ENCODE data around the gene DNLZ. TPM values are rescaled to one million over a fixed set of nuclear protein-coding genes. Genes with fewer than 3 reads are reported as not detected.
A peak's percentile ranks its signal among the peaks of the same experiment; 100 is the strongest.
"Not testable (repeated sequence)": the region's sequence is repeated elsewhere in the genome, so short reads cannot be mapped to it uniquely, and the experiment has no call there.

Gene DNLZ
- total and polyA plus RNA-seq, 9 of the 15 experiments (the other 6 are each of a cell fraction or from before 2014, with no cell fraction given): 0.17 to 44.6 (median 3.4) TPM

DNA sequence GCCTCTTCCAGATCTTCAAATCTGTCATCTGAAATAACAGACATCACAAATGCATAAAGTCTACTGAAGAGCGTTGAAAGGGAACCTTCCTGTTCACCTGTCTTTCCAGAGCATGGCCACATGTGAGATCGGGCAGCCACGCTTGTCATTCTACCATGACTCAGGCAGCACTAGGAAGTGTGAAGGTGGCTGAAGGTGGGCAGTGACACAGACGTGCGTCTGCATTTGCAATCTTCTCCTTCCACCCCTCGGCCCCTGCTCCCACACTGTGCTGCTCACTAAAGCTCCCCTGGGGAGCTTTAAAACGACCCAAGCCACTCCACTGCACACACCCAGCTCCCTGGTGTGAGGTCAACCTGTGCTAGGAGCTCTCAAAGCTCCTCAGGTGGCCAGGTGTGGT lies 44.4 kb upstream of the DNLZ start:
- H3K9me1 ChIP-seq (ENCODE audit: control insufficient read depth, insufficient read depth, low read length): no peaks in the 10 kb centered on the region
- H3K36me3 ChIP-seq (ENCODE audit: control insufficient read depth, insufficient read depth, low read length): peaks cover 73% of the 10 kb centered on the region
- H3K79me2 ChIP-seq (ENCODE audit: control insufficient read depth, insufficient read depth, low read length): peaks cover 55% of the 10 kb centered on the region
- ChIA-PET CTCF (ENCODE audit: low intra/inter-chr PET ratio) (no interaction called here), POLR2A (interaction anchor here (1.7 kb wide), 1 partner anchor 11 kb away, joined by 6 read pairs; no protein-coding TSS in a partner anchor)
- H3K4me1 ChIP-seq (replicated peaks in 1 of 2; ENCODE audit: control insufficient read depth in 2 of 2, insufficient read depth in 2 of 2, low read length in 2 of 2): peaks cover 16 to 45% of the 10 kb centered on the region in 2 experiments; a peak in 4 of 5 replicates
- BruUV-seq (replicated peaks): no TSS peak
- H3K27ac ChIP-seq (ENCODE audit: extremely low read depth, low read depth, low read length): no peak overlapping the region
- peak overlapping the region in 1 of 2 experiments; percentile 55; a peak in 2 of 4 replicates for H3K9ac ChIP-seq (ENCODE audit: insufficient read depth in 1 of 2, low read depth in 2 of 2, low read length in 2 of 2)
- ATAC-seq: no peak
- no peak overlapping the region for H3K4me3 ChIP-seq
- no peak for DNase-seq (ENCODE audit: extremely low read depth in 1 of 4, low spot score in 3 of 4)
- H3K4me2 ChIP-seq (ENCODE audit: insufficient read depth, low read length): no peak overlapping the region
- FAIRE-seq: no peak
- no peaks in the 10 kb centered on the region; the same call in none of the 2 replicates for H4K20me1 ChIP-seq (replicated peaks; ENCODE audit: control insufficient read depth, insufficient read depth, low read length)
- TF ChIP-seq POLR2G (IDR thresholded peaks at IDR 0.05; ENCODE audit: low read depth, low read length): 0 out of 2 replicates have a peak, but pooled peaks have one; percentile 46
- TF ChIP-seq, protein P1, sequence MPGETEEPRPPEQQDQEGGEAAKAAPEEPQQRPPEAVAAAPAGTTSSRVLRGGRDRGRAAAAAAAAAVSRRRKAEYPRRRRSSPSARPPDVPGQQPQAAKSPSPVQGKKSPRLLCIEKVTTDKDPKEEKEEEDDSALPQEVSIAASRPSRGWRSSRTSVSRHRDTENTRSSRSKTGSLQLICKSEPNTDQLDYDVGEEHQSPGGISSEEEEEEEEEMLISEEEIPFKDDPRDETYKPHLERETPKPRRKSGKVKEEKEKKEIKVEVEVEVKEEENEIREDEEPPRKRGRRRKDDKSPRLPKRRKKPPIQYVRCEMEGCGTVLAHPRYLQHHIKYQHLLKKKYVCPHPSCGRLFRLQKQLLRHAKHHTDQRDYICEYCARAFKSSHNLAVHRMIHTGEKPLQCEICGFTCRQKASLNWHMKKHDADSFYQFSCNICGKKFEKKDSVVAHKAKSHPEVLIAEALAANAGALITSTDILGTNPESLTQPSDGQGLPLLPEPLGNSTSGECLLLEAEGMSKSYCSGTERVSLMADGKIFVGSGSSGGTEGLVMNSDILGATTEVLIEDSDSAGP (CRISPR knock-in tag; IDR thresholded peaks at IDR 0.05): no peak
- intact Hi-C loops (cut with micrococcal nuclease): no loop called here
- in situ Hi-C loops (cut with MboI): no loop called here
- no peak overlapping the region for H2AFZ ChIP-seq (ENCODE audit: low read depth, low read length)
- WGBS (ENCODE audit: insufficient coverage, low coverage, missing lambda C conversion rate): 81% methylated on average over 7 of the region's 7 CpGs
- H3K9me3 ChIP-seq (replicated peaks; ENCODE audit: control insufficient read depth, insufficient read depth, low read depth, low read length): no peaks in the 10 kb centered on the region
- no peaks in the 10 kb centered on the region for H3K27me3 ChIP-seq (ENCODE audit: control insufficient read depth in 2 of 2, insufficient read depth in 2 of 2, low read length in 2 of 2)

DNA sequence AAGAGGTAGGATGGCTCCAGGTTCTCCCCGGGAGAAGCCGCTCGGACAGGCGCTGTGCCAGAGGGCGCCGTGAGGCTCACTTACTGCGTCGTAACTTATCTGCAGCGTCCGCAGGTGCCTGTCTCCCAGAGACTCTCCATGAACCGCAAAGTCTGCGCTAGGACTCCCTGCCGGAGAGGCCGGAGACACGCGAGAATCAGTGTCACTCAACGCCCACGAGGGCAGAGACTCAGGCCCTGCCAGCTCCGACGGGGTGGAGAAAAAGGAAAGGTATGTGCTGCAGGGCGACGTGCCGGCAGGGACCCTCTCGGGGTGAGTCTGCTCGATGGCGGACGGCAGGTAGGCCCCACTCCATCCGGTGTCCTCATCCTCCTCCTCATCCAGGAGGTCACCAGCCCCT lies 43.5 kb upstream of the DNLZ start:
- H3K36me3 ChIP-seq (ENCODE audit: control insufficient read depth, insufficient read depth, low read length): peaks cover 72% of the 10 kb centered on the region
- FAIRE-seq; H2AFZ ChIP-seq (ENCODE audit: low read depth, low read length); H3K27me3 ChIP-seq (ENCODE audit: control insufficient read depth in 2 of 2, insufficient read depth in 2 of 2, low read length in 2 of 2); POLR2A ChIA-PET; H3K9me3 ChIP-seq (replicated peaks; ENCODE audit: control insufficient read depth, insufficient read depth, low read depth, low read length); H3K27ac ChIP-seq (ENCODE audit: extremely low read depth, low read depth, low read length); DNase-seq (ENCODE audit: extremely low read depth in 1 of 4, low spot score in 3 of 4); CTCF ChIA-PET (ENCODE audit: low intra/inter-chr PET ratio); H3K4me3 ChIP-seq; in situ Hi-C loops (cut with MboI); ATAC-seq; H3K9me1 ChIP-seq (ENCODE audit: control insufficient read depth, insufficient read depth, low read length); H3K4me2 ChIP-seq (ENCODE audit: insufficient read depth, low read length); intact Hi-C loops (cut with micrococcal nuclease); H4K20me1 ChIP-seq (replicated peaks; ENCODE audit: control insufficient read depth, insufficient read depth, low read length): not testable (repeated sequence)
- H3K4me1 ChIP-seq (replicated peaks in 1 of 2; ENCODE audit: control insufficient read depth in 2 of 2, insufficient read depth in 2 of 2, low read length in 2 of 2): peaks cover 16 to 45% of the 10 kb centered on the region in 2 experiments; a peak in 4 of 5 replicates
- peaks cover 47% of the 10 kb centered on the region for H3K79me2 ChIP-seq (ENCODE audit: control insufficient read depth, insufficient read depth, low read length)
- H3K9ac ChIP-seq (ENCODE audit: insufficient read depth in 1 of 2, low read depth in 2 of 2, low read length in 2 of 2): 0 out of 4 replicates have a peak overlapping the region, but pooled peaks of 1 of the 2 experiments have one; percentile 75
- BruUV-seq (replicated peaks): TSS peak; percentile 5
- WGBS (ENCODE audit: insufficient coverage, low coverage, missing lambda C conversion rate): 88% methylated on average over 27 of the region's 28 CpGs
- TF ChIP-seq POLR2G (IDR thresholded peaks at IDR 0.05; ENCODE audit: low read depth, low read length) (peak; percentile 52), RBFOX2 (IDR thresholded peaks at IDR 0.05; ENCODE audit: low read depth, low read length) (peak; percentile 30; the same call in 1 of the 2 replicates)

DNA sequence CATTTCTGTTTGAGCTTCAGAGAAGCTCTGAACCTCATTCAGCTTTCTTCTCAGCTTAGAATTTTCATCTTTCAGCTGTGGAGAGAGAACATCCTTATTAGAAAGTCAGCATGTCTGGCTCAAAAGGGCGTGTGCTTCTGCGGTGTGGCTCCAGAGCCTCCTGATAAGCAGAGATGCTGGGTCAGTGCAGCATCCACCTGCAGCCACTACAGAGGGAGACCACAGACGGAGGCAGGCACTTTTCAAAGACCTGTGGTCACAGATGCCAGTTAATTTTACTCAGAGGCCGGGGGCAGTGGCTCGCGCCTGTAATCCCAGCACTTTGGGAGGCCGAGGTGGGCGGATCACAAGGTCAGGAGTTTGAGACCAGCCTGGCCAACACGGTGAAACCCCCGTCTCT lies 42.4 kb upstream of the DNLZ start:
- H3K9me1 ChIP-seq (ENCODE audit: control insufficient read depth, insufficient read depth, low read length); DNase-seq (ENCODE audit: extremely low read depth in 1 of 4, low spot score in 3 of 4); H4K20me1 ChIP-seq (replicated peaks; ENCODE audit: control insufficient read depth, insufficient read depth, low read length); H3K9ac ChIP-seq (ENCODE audit: insufficient read depth in 1 of 2, low read depth in 2 of 2, low read length in 2 of 2); H3K27me3 ChIP-seq (ENCODE audit: control insufficient read depth in 2 of 2, insufficient read depth in 2 of 2, low read length in 2 of 2); BruUV-seq (replicated peaks); H3K4me2 ChIP-seq (ENCODE audit: insufficient read depth, low read length); H2AFZ ChIP-seq (ENCODE audit: low read depth, low read length); CTCF ChIA-PET (ENCODE audit: low intra/inter-chr PET ratio); ATAC-seq; H3K27ac ChIP-seq (ENCODE audit: extremely low read depth, low read depth, low read length); H3K4me3 ChIP-seq; FAIRE-seq; intact Hi-C loops (cut with micrococcal nuclease); in situ Hi-C loops (cut with MboI); H3K9me3 ChIP-seq (replicated peaks; ENCODE audit: control insufficient read depth, insufficient read depth, low read depth, low read length): not testable (repeated sequence)
- 85% methylated on average over 10 of the region's 10 CpGs for WGBS (ENCODE audit: insufficient coverage, low coverage, missing lambda C conversion rate)
- POLR2A ChIA-PET: interaction anchor here (0.6 kb wide), 2 partner anchors 34 to 69 kb away, joined by 3 read pairs; no protein-coding TSS in a partner anchor
- H3K79me2 ChIP-seq (ENCODE audit: control insufficient read depth, insufficient read depth, low read length): peaks cover 35% of the 10 kb centered on the region
- H3K4me1 ChIP-seq (replicated peaks in 1 of 2; ENCODE audit: control insufficient read depth in 2 of 2, insufficient read depth in 2 of 2, low read length in 2 of 2): peaks cover 9 to 48% of the 10 kb centered on the region in 2 experiments; a peak in 4 of 5 replicates
- peaks cover 73% of the 10 kb centered on the region for H3K36me3 ChIP-seq (ENCODE audit: control insufficient read depth, insufficient read depth, low read length)

Measured in K562 (cell line).